Heart right ventricle (tissue), 16 donors: ENCODE results near the gene MAL. TPM values are rescaled to one million over a fixed set of nuclear protein-coding genes. Genes with fewer than 3 reads are reported as not detected.
A peak's percentile ranks its signal among the peaks of the same experiment; 100 is the strongest.

Experiments
- ATAC-seq, 8 donors: fragments of 200-7000 bp; cut with Tn5 transposase; one replicate each; pipeline ENCODE4 v1.9.1; 2020; ENCODE audit warnings: mild to moderate bottlenecking in 8 of 8, moderate library complexity in 8 of 8, moderate number of reproducible peaks in 1 of 8
- DNase-seq, 2 donors: peaks; one replicate each; pipeline ENCODE4 v3.0.0-alpha.2; 2020
- H3K27ac ChIP-seq, 10 donors: fragments of 200-600 bp; sonication (generic) in 2 of 10; one replicate each; pipeline versions ENCODE4 v1.5.0 to v1.8.0; 2020 to 2022; ENCODE audit warnings: mild to moderate bottlenecking in 3 of 10
- H3K27me3 ChIP-seq, 7 donors: fragments of 200-600 bp; one replicate each; pipeline ENCODE4 v1.8.0; 2021 to 2022; ENCODE audit warnings: mild to moderate bottlenecking in 2 of 7
- H3K36me3 ChIP-seq, 9 donors: fragments of 200-600 bp; sonication (generic) in 1 of 9; one replicate each; pipeline versions ENCODE4 v1.5.0 to v1.8.0; 2020 to 2022; ENCODE audit warnings: mild to moderate bottlenecking in 2 of 9
- H3K4me1 ChIP-seq, 9 donors: fragments of 200-600 bp; sonication (generic) in 1 of 9; one replicate each; pipeline versions ENCODE4 v1.5.0 to v1.8.0; 2020 to 2022; ENCODE audit warnings: mild to moderate bottlenecking in 4 of 9
- H3K4me3 ChIP-seq, 10 donors: fragments of 200-600 bp; sonication (generic) in 2 of 10; one replicate each; pipeline versions ENCODE4 v1.5.0 to v1.8.0; 2020 to 2022; ENCODE audit warnings: mild to moderate bottlenecking in 7 of 10, moderate library complexity in 2 of 10
- H3K9me3 ChIP-seq, 11 donors: fragments of 200-600 bp in 10 of 11; sonication (generic) in 2 of 11; one replicate each; pipeline versions ENCODE4 v1.5.0 to v1.8.0; 2013 to 2022; ENCODE audit warnings: mild to moderate bottlenecking in 2 of 11, control low read depth in 1 of 11, moderate library complexity in 1 of 11
- CTCF ChIP-seq, 9 donors: fragments of 200-600 bp; sonication (generic) in 2 of 9; IDR thresholded peaks; one replicate each; pipeline versions ENCODE4 v1.5.0 to v1.8.0; 2021 to 2022; ENCODE audit warnings: antibody characterized with exemption in 9 of 9, mild to moderate bottlenecking in 5 of 9, moderate library complexity in 1 of 9
- WGBS, 2 donors: extraction: QIAGEN DNeasy Blood & Tissue Kit; methylation state at CpG; one replicate each; pipeline ENCODE4 v1.1.7; 2013; ENCODE audit warnings: inconsistent platforms in 1 of 2; 5-methylcytosine and 5-hydroxymethylcytosine counted together
- intact Hi-C, 10 donors: fragments of 100-400 bp; cut with DNase I; formaldehyde crosslinking; loops; one replicate each; pipeline versions ENCODE4 v1.11.1 to v1.14.2; 2022
- polyA plus RNA-seq, 2 donors: library from polyadenylated mRNA; stranded (reverse); fragments of 200-250 nt; gene quantifications; one replicate each; pipeline ENCODE4 v1.2.3, GENCODE V29; 2013
- total RNA-seq, 10 donors: library from RNA; stranded (reverse); fragmentation: NEBNext Ultra II Directional in 3 of 10; extraction: Animal tissue kit (Norgen Biotek cat#: 25700) in 3 of 10; gene quantifications; one replicate each; pipeline versions ENCODE4 v1.2.1 to v1.2.4, GENCODE V29; 2021 to 2023
- donor health status: Arrhythmogenic right ventricular cardiomyopathy.
- donor health status: ischemic (EF 13 %, LVEDD 7.1; RV severe dilation, severe dysfunction).
- donor health status: healthy with polysubstance abuse.
- donor health status: DM: no; HTN: yes; CAD: no.
- donor health status: DM: no; HTN: no; CAD: no.
- donor health status: ischemic (EF 25% LVEDD 6.9; RV normal size, moderate dysfunction).
- donor health status: ischemic (EF 25% LVEDD 5.7; RV mildly dilated, moderate dysfunction).
- donor health status: healthy.
- donor health status: DM: yes; HTN: yes; CAD: no.
- donor health status: Ischemic cardiomyopathy.
- donor health status: ischemic (EF 35%, LVEDD 5.7; RV mildly dilated, moderate dysfunction).
- donor health status: nonischemic (EF 11% LVEDD 7.7; RV severe dilation, severe dysfunction).
- donor health status: DM: yes; HTN: yes; CAD: no.
- donor health status: PGD.
- donor health status: ischemic (EF 29% LVEDD 5.4; RV normal size, mild dysfunction).
- donor health status: nonischemic (EF 23%, LVEDD 6.1; RV moderate dilation, normal function).

The MAL gene
- total and polyA plus RNA-seq, 12 donors = 1.5 to 10.5 (median 3.6) TPM

- Histone ChIP-seq H3K27ac (no peak overlapping the region), H3K36me3 (no peaks in the 10 kb centered on the region), H3K4me3 (no peak overlapping the region), H3K4me1 (peaks cover 3 to 31% (median 15%) of the 10 kb centered on the region in 9 donors), H3K9me3 (no peaks in the 10 kb centered on the region), H3K27me3 (no peaks in the 10 kb centered on the region)
- intact Hi-C loops = no loop called here
- TF ChIP-seq CTCF (IDR thresholded peaks at IDR 0.05) = no peak
- DNase-seq (no peak), ATAC-seq (no peak)
- 87 to 90% methylated on average over 6 of the region's 6 CpGs for WGBS, 2 donors
These were observed 14.5 kb downstream of the MAL start for GRCh38 chr2:95039978-95040377.

GRCh38 chr2:95040426-95040825 is 14.9 kb downstream of the MAL start:
- H3K9me3 ChIP-seq = no peaks in the 10 kb centered on the region
- TF ChIP-seq CTCF (IDR thresholded peaks at IDR 0.05) = no peak
- ATAC-seq (no peak), DNase-seq (no peak)
- H3K4me3 ChIP-seq = no peak overlapping the region
- no peaks in the 10 kb centered on the region for H3K27me3 ChIP-seq
- H3K4me1 ChIP-seq = peaks cover 3 to 31% (median 15%) of the 10 kb centered on the region in 9 donors
- H3K27ac ChIP-seq = no peak overlapping the region
- intact Hi-C loops = no loop called here
- WGBS, 2 donors = 66 to 72% methylated on average over 6 of the region's 6 CpGs
- no peaks in the 10 kb centered on the region for H3K36me3 ChIP-seq

GRCh38 chr2:95041060-95041823 is 15.7 kb downstream of the MAL start:
- Histone ChIP-seq H3K27me3 (no peaks in the 10 kb centered on the region), H3K4me1 (peaks cover 3 to 31% (median 15%) of the 10 kb centered on the region in 9 donors), H3K9me3 (no peaks in the 10 kb centered on the region), H3K36me3 (no peaks in the 10 kb centered on the region), H3K27ac (no peak overlapping the region), H3K4me3 (no peak overlapping the region)
- 63 to 64% methylated on average over 10 of the region's 10 CpGs for WGBS, 2 donors
- DNase-seq = no peak
- intact Hi-C loops = no loop called here
- no peak for TF ChIP-seq CTCF (IDR thresholded peaks at IDR 0.05)
- peak in 1 of 8 donors; percentile 47 for ATAC-seq

GRCh38 chr2:95041824-95042442 is 16.4 kb downstream of the MAL start:
- WGBS, 2 donors = 81 to 87% methylated on average over 11 of the region's 11 CpGs
- no peak overlapping the region for H3K27ac ChIP-seq
- no peak for TF ChIP-seq CTCF (IDR thresholded peaks at IDR 0.05)
- no peaks in the 10 kb centered on the region for H3K36me3 ChIP-seq
- H3K27me3 ChIP-seq = no peaks in the 10 kb centered on the region
- intact Hi-C loops = no loop called here
- no peak overlapping the region for H3K4me3 ChIP-seq
- DNase-seq = no peak
- H3K9me3 ChIP-seq = no peaks in the 10 kb centered on the region
- peaks cover 3 to 31% (median 15%) of the 10 kb centered on the region in 9 donors for H3K4me1 ChIP-seq
- ATAC-seq = no peak
